ENCODE data around the gene WDR87. TPM values are rescaled to one million over a fixed set of nuclear protein-coding genes. Genes with fewer than 3 reads are reported as not detected.
A peak's percentile ranks its signal among the peaks of the same experiment; 100 is the strongest.

The WDR87 gene
- total RNA-seq, 1 experiment from 2014 or later: not detected

DNA sequence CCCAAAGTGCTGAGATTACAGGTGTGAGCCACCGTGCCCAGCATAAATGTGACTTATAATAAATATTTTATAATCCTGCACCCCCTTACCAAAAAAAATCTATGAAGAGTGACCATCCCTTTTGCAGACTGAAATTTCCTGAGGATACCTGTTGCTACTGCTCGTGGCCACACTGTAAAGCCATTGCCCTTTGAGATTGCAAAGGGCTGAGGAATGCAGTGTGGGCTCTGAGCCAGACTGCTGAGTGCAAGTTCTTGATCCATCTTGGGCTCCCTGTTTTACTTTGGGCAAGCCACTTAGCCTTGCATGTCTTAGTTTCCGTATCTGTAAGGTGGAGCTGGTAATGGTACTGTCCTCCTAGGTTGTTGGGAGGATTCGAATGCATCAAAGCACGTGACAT is 24.0 kb upstream of the WDR87 start:
- H2AFZ ChIP-seq (ENCODE audit: low read depth, low read length, poor library complexity, severe bottlenecking): no peak overlapping the region
- no peaks in the 10 kb centered on the region; a peak in 1 of 4 replicates for H3K36me3 ChIP-seq (ENCODE audit: control insufficient read depth in 1 of 2, insufficient read depth in 2 of 2, low read length in 2 of 2)
- ATAC-seq (no peak), DNase-seq (ENCODE audit: low read depth, low spot score) (no peak)
- H3K9ac ChIP-seq (ENCODE audit: low read length): no peak overlapping the region
- no peaks in the 10 kb centered on the region for H3K9me3 ChIP-seq (ENCODE audit: control insufficient read depth in 1 of 2, insufficient read depth in 1 of 2, low read depth in 1 of 2, low read length in 2 of 2)
- no peaks in the 10 kb centered on the region for H3K27me3 ChIP-seq (ENCODE audit: insufficient read depth, low read length)
- peaks cover 61 to 87% of the 10 kb centered on the region in 2 experiments for H3K4me1 ChIP-seq (ENCODE audit: control insufficient read depth in 1 of 2, insufficient read depth in 2 of 2, low read length in 2 of 2)
- H3K4me3 ChIP-seq (replicated peaks in 1 of 2; ENCODE audit: low read depth in 1 of 2, low read length in 2 of 2): 0 out of 4 replicates have a peak overlapping the region, but pooled peaks of 1 of the 2 experiments have one; percentile 49
- H4K20me1 ChIP-seq (ENCODE audit: insufficient read depth): no peaks in the 10 kb centered on the region
- POLR2A ChIA-PET: no interaction called here
- RAD21 ChIA-PET (ENCODE audit: low non-redundant PET in 1 of 2, low total read pairs in 2 of 2, uncharacterized antibody in 2 of 2, unreplicated experiment in 2 of 2): no interaction called here
- no TSS peak for BruUV-seq (replicated peaks)
- intact Hi-C loops (cut with micrococcal nuclease): loop anchor here (10.0 kb wide), 1 partner anchor 54 kb away; no protein-coding TSS in a partner anchor
- TF ChIP-seq TCF7L2 (IDR thresholded peaks at IDR 0.05; ENCODE audit: borderline replicate concordance, extremely low read depth, insufficient read depth, insufficient read length): no peak
- TF ChIP-seq EGR1 (IDR thresholded peaks at IDR 0.05; ENCODE audit: low read depth): no peak
- no peak for TF ChIP-seq ZNF274 (IDR thresholded peaks at IDR 0.05; ENCODE audit: low read depth, low read length)
- no peak for TF ChIP-seq SP1 (IDR thresholded peaks at IDR 0.05; ENCODE audit: low read depth)
- TF ChIP-seq RAD21 (IDR thresholded peaks at IDR 0.05; ENCODE audit: low read depth): no peak
- TF ChIP-seq JUND (IDR thresholded peaks at IDR 0.05): no peak
- TF ChIP-seq SIN3A (IDR thresholded peaks at IDR 0.05; ENCODE audit: low read depth): no peak
- TF ChIP-seq, protein P1, sequence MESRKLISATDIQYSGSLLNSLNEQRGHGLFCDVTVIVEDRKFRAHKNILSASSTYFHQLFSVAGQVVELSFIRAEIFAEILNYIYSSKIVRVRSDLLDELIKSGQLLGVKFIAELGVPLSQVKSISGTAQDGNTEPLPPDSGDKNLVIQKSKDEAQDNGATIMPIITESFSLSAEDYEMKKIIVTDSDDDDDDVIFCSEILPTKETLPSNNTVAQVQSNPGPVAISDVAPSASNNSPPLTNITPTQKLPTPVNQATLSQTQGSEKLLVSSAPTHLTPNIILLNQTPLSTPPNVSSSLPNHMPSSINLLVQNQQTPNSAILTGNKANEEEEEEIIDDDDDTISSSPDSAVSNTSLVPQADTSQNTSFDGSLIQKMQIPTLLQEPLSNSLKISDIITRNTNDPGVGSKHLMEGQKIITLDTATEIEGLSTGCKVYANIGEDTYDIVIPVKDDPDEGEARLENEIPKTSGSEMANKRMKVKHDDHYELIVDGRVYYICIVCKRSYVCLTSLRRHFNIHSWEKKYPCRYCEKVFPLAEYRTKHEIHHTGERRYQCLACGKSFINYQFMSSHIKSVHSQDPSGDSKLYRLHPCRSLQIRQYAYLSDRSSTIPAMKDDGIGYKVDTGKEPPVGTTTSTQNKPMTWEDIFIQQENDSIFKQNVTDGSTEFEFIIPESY (IDR thresholded peaks at IDR 0.05; ENCODE audit: extremely low read depth, insufficient replicate concordance, low read length): no peak
- TF ChIP-seq, protein P2, sequence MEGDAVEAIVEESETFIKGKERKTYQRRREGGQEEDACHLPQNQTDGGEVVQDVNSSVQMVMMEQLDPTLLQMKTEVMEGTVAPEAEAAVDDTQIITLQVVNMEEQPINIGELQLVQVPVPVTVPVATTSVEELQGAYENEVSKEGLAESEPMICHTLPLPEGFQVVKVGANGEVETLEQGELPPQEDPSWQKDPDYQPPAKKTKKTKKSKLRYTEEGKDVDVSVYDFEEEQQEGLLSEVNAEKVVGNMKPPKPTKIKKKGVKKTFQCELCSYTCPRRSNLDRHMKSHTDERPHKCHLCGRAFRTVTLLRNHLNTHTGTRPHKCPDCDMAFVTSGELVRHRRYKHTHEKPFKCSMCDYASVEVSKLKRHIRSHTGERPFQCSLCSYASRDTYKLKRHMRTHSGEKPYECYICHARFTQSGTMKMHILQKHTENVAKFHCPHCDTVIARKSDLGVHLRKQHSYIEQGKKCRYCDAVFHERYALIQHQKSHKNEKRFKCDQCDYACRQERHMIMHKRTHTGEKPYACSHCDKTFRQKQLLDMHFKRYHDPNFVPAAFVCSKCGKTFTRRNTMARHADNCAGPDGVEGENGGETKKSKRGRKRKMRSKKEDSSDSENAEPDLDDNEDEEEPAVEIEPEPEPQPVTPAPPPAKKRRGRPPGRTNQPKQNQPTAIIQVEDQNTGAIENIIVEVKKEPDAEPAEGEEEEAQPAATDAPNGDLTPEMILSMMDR (IDR thresholded peaks at IDR 0.05 in 2 of 3, conservative IDR thresholded peaks at IDR 0.05 in 1 of 3; ENCODE audit: borderline replicate concordance in 1 of 3, insufficient read depth in 1 of 3, low read depth in 2 of 3, low read length in 2 of 3): no peak
- TF ChIP-seq FOSL1 (IDR thresholded peaks at IDR 0.05; ENCODE audit: low read depth): no peak
- TF ChIP-seq ELF1 (IDR thresholded peaks at IDR 0.05; ENCODE audit: borderline replicate concordance, low read depth): no peak
- no peak for TF ChIP-seq EZH2phosphoT487 (IDR thresholded peaks at IDR 0.05; ENCODE audit: borderline replicate concordance)
- TF ChIP-seq POLR2AphosphoS5 (IDR thresholded peaks at IDR 0.05; ENCODE audit: low read depth, low read length): no peak
- TF ChIP-seq, protein P3, sequence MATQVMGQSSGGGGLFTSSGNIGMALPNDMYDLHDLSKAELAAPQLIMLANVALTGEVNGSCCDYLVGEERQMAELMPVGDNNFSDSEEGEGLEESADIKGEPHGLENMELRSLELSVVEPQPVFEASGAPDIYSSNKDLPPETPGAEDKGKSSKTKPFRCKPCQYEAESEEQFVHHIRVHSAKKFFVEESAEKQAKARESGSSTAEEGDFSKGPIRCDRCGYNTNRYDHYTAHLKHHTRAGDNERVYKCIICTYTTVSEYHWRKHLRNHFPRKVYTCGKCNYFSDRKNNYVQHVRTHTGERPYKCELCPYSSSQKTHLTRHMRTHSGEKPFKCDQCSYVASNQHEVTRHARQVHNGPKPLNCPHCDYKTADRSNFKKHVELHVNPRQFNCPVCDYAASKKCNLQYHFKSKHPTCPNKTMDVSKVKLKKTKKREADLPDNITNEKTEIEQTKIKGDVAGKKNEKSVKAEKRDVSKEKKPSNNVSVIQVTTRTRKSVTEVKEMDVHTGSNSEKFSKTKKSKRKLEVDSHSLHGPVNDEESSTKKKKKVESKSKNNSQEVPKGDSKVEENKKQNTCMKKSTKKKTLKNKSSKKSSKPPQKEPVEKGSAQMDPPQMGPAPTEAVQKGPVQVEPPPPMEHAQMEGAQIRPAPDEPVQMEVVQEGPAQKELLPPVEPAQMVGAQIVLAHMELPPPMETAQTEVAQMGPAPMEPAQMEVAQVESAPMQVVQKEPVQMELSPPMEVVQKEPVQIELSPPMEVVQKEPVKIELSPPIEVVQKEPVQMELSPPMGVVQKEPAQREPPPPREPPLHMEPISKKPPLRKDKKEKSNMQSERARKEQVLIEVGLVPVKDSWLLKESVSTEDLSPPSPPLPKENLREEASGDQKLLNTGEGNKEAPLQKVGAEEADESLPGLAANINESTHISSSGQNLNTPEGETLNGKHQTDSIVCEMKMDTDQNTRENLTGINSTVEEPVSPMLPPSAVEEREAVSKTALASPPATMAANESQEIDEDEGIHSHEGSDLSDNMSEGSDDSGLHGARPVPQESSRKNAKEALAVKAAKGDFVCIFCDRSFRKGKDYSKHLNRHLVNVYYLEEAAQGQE (IDR thresholded peaks at IDR 0.05; ENCODE audit: low read depth): no peak
- no peak for TF ChIP-seq CBX3 (IDR thresholded peaks at IDR 0.05; ENCODE audit: low read depth)
- TF ChIP-seq, protein P4, sequence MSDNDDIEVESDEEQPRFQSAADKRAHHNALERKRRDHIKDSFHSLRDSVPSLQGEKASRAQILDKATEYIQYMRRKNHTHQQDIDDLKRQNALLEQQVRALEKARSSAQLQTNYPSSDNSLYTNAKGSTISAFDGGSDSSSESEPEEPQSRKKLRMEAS (IDR thresholded peaks at IDR 0.05): no peak
- no peak for TF ChIP-seq YY1 (IDR thresholded peaks at IDR 0.05; ENCODE audit: extremely low read depth, insufficient replicate concordance, low read depth, low read length)
- TF ChIP-seq, protein P5, sequence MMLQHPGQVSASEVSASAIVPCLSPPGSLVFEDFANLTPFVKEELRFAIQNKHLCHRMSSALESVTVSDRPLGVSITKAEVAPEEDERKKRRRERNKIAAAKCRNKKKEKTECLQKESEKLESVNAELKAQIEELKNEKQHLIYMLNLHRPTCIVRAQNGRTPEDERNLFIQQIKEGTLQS (IDR thresholded peaks at IDR 0.05): no peak
- TF ChIP-seq POLR2A (IDR thresholded peaks at IDR 0.05; ENCODE audit: borderline replicate concordance, extremely low read depth, insufficient read depth, insufficient read length): no peak
- no peak for TF ChIP-seq SRF (IDR thresholded peaks at IDR 0.05; ENCODE audit: low read depth)
- peak overlapping the region; percentile 88; the same call in 1 of the 2 replicates for H3K27ac ChIP-seq (ENCODE audit: low read depth, low read length)
- H3K4me2 ChIP-seq (ENCODE audit: low read length): peak overlapping the region; percentile 87
- no peaks in the 10 kb centered on the region for H3K9me2 ChIP-seq (ENCODE audit: insufficient read depth)
- CTCF ChIA-PET: no interaction called here
- H3K79me2 ChIP-seq (ENCODE audit: insufficient read depth, low read length): peaks cover 83% of the 10 kb centered on the region

Data from HCT116 (cell line).